A549 (cell line): ENCODE results near the gene STX16.

ENCODE experiments used
- TF ChIP-seq, protein P1 (sequence below): fragments of >200 bp; sonication (Bioruptor Twin); formaldehyde crosslinking; IDR thresholded peaks from 3 replicates; pipeline ENCODE4 v1.5.1; 2016
- TF ChIP-seq, protein P2 (sequence below): fragments of 200-600 bp; sonication (generic); IDR thresholded peaks from 2 replicates; pipeline ENCODE4 v1.6.1; 2016; ENCODE audit warnings: antibody characterized with exemption, mild to moderate bottlenecking, moderate library complexity

DNA sequence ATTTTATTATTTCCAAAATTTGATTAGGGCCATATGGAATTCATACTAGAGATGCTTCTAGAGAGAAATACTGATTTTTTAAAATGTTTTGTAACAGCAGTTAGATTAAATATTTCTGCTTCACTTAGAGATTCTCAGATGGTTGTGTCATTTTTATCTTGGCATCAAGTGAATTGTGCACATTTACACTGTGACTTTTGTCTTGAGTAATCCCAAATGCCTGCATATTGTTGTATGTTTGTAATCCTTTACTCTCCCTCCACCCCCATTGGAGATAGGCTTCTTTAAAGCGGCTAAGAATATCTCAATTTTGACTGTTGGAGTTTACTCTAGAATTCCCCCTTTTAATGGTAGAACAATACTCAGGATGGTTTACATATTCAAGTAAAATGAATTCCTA is 19.0 kb downstream of the STX16 start:
- TF ChIP-seq, protein P1, sequence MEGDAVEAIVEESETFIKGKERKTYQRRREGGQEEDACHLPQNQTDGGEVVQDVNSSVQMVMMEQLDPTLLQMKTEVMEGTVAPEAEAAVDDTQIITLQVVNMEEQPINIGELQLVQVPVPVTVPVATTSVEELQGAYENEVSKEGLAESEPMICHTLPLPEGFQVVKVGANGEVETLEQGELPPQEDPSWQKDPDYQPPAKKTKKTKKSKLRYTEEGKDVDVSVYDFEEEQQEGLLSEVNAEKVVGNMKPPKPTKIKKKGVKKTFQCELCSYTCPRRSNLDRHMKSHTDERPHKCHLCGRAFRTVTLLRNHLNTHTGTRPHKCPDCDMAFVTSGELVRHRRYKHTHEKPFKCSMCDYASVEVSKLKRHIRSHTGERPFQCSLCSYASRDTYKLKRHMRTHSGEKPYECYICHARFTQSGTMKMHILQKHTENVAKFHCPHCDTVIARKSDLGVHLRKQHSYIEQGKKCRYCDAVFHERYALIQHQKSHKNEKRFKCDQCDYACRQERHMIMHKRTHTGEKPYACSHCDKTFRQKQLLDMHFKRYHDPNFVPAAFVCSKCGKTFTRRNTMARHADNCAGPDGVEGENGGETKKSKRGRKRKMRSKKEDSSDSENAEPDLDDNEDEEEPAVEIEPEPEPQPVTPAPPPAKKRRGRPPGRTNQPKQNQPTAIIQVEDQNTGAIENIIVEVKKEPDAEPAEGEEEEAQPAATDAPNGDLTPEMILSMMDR: no peak
- TF ChIP-seq, protein P2, sequence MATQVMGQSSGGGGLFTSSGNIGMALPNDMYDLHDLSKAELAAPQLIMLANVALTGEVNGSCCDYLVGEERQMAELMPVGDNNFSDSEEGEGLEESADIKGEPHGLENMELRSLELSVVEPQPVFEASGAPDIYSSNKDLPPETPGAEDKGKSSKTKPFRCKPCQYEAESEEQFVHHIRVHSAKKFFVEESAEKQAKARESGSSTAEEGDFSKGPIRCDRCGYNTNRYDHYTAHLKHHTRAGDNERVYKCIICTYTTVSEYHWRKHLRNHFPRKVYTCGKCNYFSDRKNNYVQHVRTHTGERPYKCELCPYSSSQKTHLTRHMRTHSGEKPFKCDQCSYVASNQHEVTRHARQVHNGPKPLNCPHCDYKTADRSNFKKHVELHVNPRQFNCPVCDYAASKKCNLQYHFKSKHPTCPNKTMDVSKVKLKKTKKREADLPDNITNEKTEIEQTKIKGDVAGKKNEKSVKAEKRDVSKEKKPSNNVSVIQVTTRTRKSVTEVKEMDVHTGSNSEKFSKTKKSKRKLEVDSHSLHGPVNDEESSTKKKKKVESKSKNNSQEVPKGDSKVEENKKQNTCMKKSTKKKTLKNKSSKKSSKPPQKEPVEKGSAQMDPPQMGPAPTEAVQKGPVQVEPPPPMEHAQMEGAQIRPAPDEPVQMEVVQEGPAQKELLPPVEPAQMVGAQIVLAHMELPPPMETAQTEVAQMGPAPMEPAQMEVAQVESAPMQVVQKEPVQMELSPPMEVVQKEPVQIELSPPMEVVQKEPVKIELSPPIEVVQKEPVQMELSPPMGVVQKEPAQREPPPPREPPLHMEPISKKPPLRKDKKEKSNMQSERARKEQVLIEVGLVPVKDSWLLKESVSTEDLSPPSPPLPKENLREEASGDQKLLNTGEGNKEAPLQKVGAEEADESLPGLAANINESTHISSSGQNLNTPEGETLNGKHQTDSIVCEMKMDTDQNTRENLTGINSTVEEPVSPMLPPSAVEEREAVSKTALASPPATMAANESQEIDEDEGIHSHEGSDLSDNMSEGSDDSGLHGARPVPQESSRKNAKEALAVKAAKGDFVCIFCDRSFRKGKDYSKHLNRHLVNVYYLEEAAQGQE: no peak
